CD4-positive, alpha-beta T cell treated with Interleukin-10 for 1 hour (primary cell): ENCODE results near the gene TCF4.

ENCODE experiments used
- DNase-seq: peaks from one replicate; pipeline ENCODE4 v3.0.0-alpha.2; 2020

The TCF4 gene

GRCh38 chr18:55280503-55280902 is 307.5 kb downstream of the TCF4 start:
- DNase-seq: no peak

GRCh38 chr18:55275039-55275901 is 312.7 kb downstream of the TCF4 start:
- no peak for DNase-seq

GRCh38 chr18:55272510-55273243 is 315.3 kb downstream of the TCF4 start:
- DNase-seq: no peak

GRCh38 chr18:55269622-55270021 is 318.4 kb downstream of the TCF4 start:
- no peak for DNase-seq

- no peak for DNase-seq
Observed at GRCh38 chr18:55268628-55269275, 319.2 kb downstream of the TCF4 start.

GRCh38 chr18:55268151-55268601 is 319.8 kb downstream of the TCF4 start:
- DNase-seq: no peak

- DNase-seq: no peak
Observed at GRCh38 chr18:55266981-55267380, 321.0 kb downstream of the TCF4 start.

- DNase-seq: no peak
Observed at GRCh38 chr18:55265984-55266383, 322.0 kb downstream of the TCF4 start.

- DNase-seq: no peak
Observed at GRCh38 chr18:55265130-55265675, 322.8 kb downstream of the TCF4 start.

- DNase-seq: no peak
Observed at GRCh38 chr18:55264108-55264507, 323.9 kb downstream of the TCF4 start.

GRCh38 chr18:55262021-55262560 is 325.9 kb downstream of the TCF4 start:
- no peak for DNase-seq

GRCh38 chr18:55261253-55261652 is 326.7 kb downstream of the TCF4 start:
- no peak for DNase-seq

- no peak for DNase-seq
Observed at GRCh38 chr18:55258088-55258487, 329.9 kb downstream of the TCF4 start.

- DNase-seq: no peak
Observed at GRCh38 chr18:55256929-55257289, 331.1 kb downstream of the TCF4 start.

- no peak for DNase-seq
Observed at GRCh38 chr18:55256226-55256928, 331.6 kb downstream of the TCF4 start.

- no peak for DNase-seq
Observed at GRCh38 chr18:55253814-55254213, 334.2 kb downstream of the TCF4 start.

- DNase-seq: no peak
Observed at GRCh38 chr18:55252901-55253300, 335.1 kb downstream of the TCF4 start.

GRCh38 chr18:55252053-55252675 is 335.8 kb downstream of the TCF4 start:
- DNase-seq: no peak

GRCh38 chr18:55251254-55251971 is 336.6 kb downstream of the TCF4 start:
- no peak for DNase-seq

- no peak for DNase-seq
Observed at GRCh38 chr18:55250768-55251173, 337.2 kb downstream of the TCF4 start.

- no peak for DNase-seq
Observed at GRCh38 chr18:55249550-55249949, 338.4 kb downstream of the TCF4 start.
